Nephron (organoid): ENCODE data around the gene KRT6C.
"Not testable (repeated sequence)": the region's sequence is repeated elsewhere in the genome, so short reads cannot be mapped to it uniquely, and the experiment has no call there.

Experiments
- H3K27ac Mint-ChIP-seq, 3 experiments: 2 replicates each; pipeline ENCODE4 v1.8.0; 2020; ENCODE audit warnings: mixed read lengths in 3 of 3, mild to moderate bottlenecking in 2 of 3, moderate library complexity in 1 of 3
- H3K27me3 Mint-ChIP-seq: 2 replicates; pipeline ENCODE4 v1.8.0; 2021; ENCODE audit warnings: low read depth, mild to moderate bottlenecking, moderate library complexity, mixed read lengths
- H3K36me3 Mint-ChIP-seq: 2 replicates; pipeline ENCODE4 v1.8.0; 2020; ENCODE audit warnings: low read depth, mixed read lengths
- H3K4me1 Mint-ChIP-seq: 2 replicates; pipeline ENCODE4 v1.8.0; 2020; ENCODE audit warnings: mixed read lengths
- H3K4me3 Mint-ChIP-seq, 3 experiments: 2 replicates each; pipeline ENCODE4 v1.8.0; 2020; ENCODE audit warnings: mild to moderate bottlenecking in 3 of 3, mixed read lengths in 3 of 3, moderate library complexity in 2 of 3
- H3K9me3 Mint-ChIP-seq: 2 replicates; pipeline ENCODE4 v1.8.0; 2020; ENCODE audit warnings: mixed read lengths
- CTCF ChIP-seq, 3 experiments: fragments of 200-600 bp; sonication (generic); IDR thresholded peaks; one replicate each; pipeline ENCODE4 v1.5.0; 2021; ENCODE audit warnings: antibody characterized with exemption in 3 of 3; ENCODE audit not compliant: unreplicated experiment in 3 of 3

KRT6C gene

DNA sequence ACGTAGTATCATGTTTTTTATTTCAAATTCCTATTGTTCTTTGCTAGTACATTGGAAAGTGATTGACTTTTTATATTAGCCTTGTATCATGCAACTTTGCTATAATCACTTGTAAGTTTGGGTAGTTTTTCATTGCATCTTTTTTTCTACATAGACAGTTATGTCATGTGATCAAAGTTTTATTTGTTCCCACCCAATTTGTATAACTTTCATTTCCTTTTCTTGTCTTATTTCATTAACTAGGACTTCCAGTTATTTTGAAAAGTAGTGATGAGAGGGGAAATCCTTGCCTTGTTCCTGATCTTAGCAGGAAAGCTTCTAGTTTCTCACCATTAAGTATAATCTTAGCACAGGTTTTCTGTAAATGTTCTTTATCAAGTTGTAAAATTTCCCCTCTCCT lies 29.3 kb upstream of the KRT6C start:
- H3K27ac Mint-ChIP-seq = no peak overlapping the region
- TF ChIP-seq CTCF (IDR thresholded peaks at IDR 0.05; ENCODE audit: unreplicated experiment in 3 of 3) = no peak
- no peaks in the 10 kb centered on the region for H3K36me3 Mint-ChIP-seq
- no peak overlapping the region for H3K4me3 Mint-ChIP-seq
- H3K9me3 Mint-ChIP-seq = peaks cover 16% of the 10 kb centered on the region
- H3K4me1 Mint-ChIP-seq = no peaks in the 10 kb centered on the region
- peaks cover 12% of the 10 kb centered on the region for H3K27me3 Mint-ChIP-seq

- H3K36me3 Mint-ChIP-seq = no peaks in the 10 kb centered on the region
- no peak for TF ChIP-seq CTCF (IDR thresholded peaks at IDR 0.05; ENCODE audit: unreplicated experiment in 3 of 3)
- H3K27me3 Mint-ChIP-seq = peaks cover 10% of the 10 kb centered on the region
- H3K4me1 Mint-ChIP-seq = peaks cover 2% of the 10 kb centered on the region
- no peak overlapping the region for H3K4me3 Mint-ChIP-seq
- H3K27ac Mint-ChIP-seq = no peak overlapping the region
- H3K9me3 Mint-ChIP-seq = peaks cover 14% of the 10 kb centered on the region
Measured at GRCh38 chr12:52501490-52501889, 27.9 kb upstream of the KRT6C start.

DNA sequence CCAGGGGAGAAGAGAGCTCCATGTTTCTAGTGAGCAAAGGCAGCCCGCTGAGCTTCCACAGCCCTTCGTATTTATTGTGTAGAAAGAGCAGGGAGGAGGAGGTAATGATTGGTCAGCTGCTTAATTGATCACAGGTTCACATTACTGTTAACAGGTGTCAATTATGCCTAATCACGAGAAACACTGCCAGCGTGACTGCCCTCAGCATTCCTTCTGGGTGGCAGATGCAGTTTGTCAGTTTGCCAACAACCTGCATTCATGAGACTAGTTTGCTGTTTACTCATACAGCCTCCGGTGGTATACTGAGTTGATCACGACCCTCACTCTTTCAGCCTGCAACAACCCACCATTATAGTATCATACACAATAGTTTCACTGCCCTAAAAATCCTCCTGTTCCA lies 27.0 kb upstream of the KRT6C start:
- Mint-ChIP-seq H3K9me3 (peaks cover 14% of the 10 kb centered on the region), H3K4me1 (peaks cover 11% of the 10 kb centered on the region), H3K27me3 (peaks cover 11% of the 10 kb centered on the region)
- not testable (repeated sequence) for H3K36me3 Mint-ChIP-seq, H3K27ac Mint-ChIP-seq, H3K4me3 Mint-ChIP-seq

GRCh38 chr12:52499806-52500560 lies 26.4 kb upstream of the KRT6C start:
- H3K4me3 Mint-ChIP-seq = no peak overlapping the region
- H3K4me1 Mint-ChIP-seq = peaks cover 17% of the 10 kb centered on the region
- no peak overlapping the region for H3K27ac Mint-ChIP-seq
- no peaks in the 10 kb centered on the region for H3K36me3 Mint-ChIP-seq
- peaks cover 12% of the 10 kb centered on the region for H3K9me3 Mint-ChIP-seq
- H3K27me3 Mint-ChIP-seq = peaks cover 11% of the 10 kb centered on the region
- TF ChIP-seq CTCF (IDR thresholded peaks at IDR 0.05; ENCODE audit: unreplicated experiment in 3 of 3) = no peak

- H3K4me1 Mint-ChIP-seq = peaks cover 19% of the 10 kb centered on the region
- H3K27me3 Mint-ChIP-seq = peaks cover 14% of the 10 kb centered on the region
- H3K36me3 Mint-ChIP-seq = no peaks in the 10 kb centered on the region
- TF ChIP-seq CTCF (IDR thresholded peaks at IDR 0.05; ENCODE audit: unreplicated experiment in 3 of 3) = no peak
- H3K27ac Mint-ChIP-seq = no peak overlapping the region
- H3K4me3 Mint-ChIP-seq = no peak overlapping the region
- peaks cover 12% of the 10 kb centered on the region for H3K9me3 Mint-ChIP-seq
Measured at GRCh38 chr12:52498946-52499345, 25.3 kb upstream of the KRT6C start.

GRCh38 chr12:52497975-52498374 lies 24.4 kb upstream of the KRT6C start:
- H3K4me3 Mint-ChIP-seq = no peak overlapping the region
- H3K27ac Mint-ChIP-seq = no peak overlapping the region
- H3K4me1 Mint-ChIP-seq = peaks cover 19% of the 10 kb centered on the region
- H3K27me3 Mint-ChIP-seq = peaks cover 14% of the 10 kb centered on the region
- no peaks in the 10 kb centered on the region for H3K36me3 Mint-ChIP-seq
- no peak for TF ChIP-seq CTCF (IDR thresholded peaks at IDR 0.05; ENCODE audit: unreplicated experiment in 3 of 3)
- H3K9me3 Mint-ChIP-seq = peaks cover 12% of the 10 kb centered on the region
